Endothelial cell of umbilical vein (primary cell): ENCODE data around the gene ZNF516. TPM values are rescaled to one million over a fixed set of nuclear protein-coding genes. Genes with fewer than 3 reads are reported as not detected.

Experiments used
- BruUV-seq: library from RNA; stranded (reverse); fragments of 400-500 nt; replicated peaks from 2 replicates; lab custom pipeline; 2021; lab: Mats Ljungman, UMichigan
- CTCF ChIA-PET: fragments of 300-600, 350-600 bp; sonication (Branson Sonifier 250); formaldehyde crosslinking; loops from one replicate; lab custom pipeline; 2021; ENCODE audit warnings: antibody characterized with exemption, inconsistent platforms; lab: Charles Lee
- POLR2A ChIA-PET: fragments of 300-600, 350-600 bp; sonication (Branson Sonifier 250); formaldehyde crosslinking; loops from one replicate; lab custom pipeline; 2021; ENCODE audit warnings: antibody characterized with exemption, inconsistent platforms; lab: Charles Lee
- DNase-seq: peaks from one replicate; pipeline ENCODE4 v3.0.0-alpha.2; 2011; ENCODE audit warnings: low read depth, low spot score
- FAIRE-seq: peaks from 2 replicates; lab custom pipeline; 2011; peaks lifted over from hg19 to GRCh38; lab: Jason Lieb, UNC
- H2AFZ ChIP-seq: 2 replicates; pipeline ENCODE4 v1.6.0; 2012; ENCODE audit warnings: low read depth, low read length, control low read depth, inconsistent platforms
- H3K27ac ChIP-seq: 2 replicates; pipeline ENCODE4 v1.5.1; 2011; ENCODE audit warnings: low read depth, mild to moderate bottlenecking, control low read depth, low read length, moderate library complexity; ENCODE audit not compliant: insufficient read depth
- H3K27me3 ChIP-seq, 2 experiments: 2 replicates each; pipeline versions ENCODE4 v1.6.0 to v1.6.1; 2011; ENCODE audit warnings: low read length in 2 of 2, mixed read lengths in 1 of 2; ENCODE audit not compliant: control insufficient read depth in 2 of 2, insufficient read depth in 2 of 2
- H3K36me3 ChIP-seq, 2 experiments: 2 replicates in 1 of 2; 3 replicates in 1 of 2; pipeline ENCODE4 v1.5.1; 2011; ENCODE audit warnings: low read length in 2 of 2, mild to moderate bottlenecking in 1 of 2, moderate library complexity in 1 of 2; ENCODE audit not compliant: control insufficient read depth in 2 of 2, insufficient read depth in 2 of 2; ENCODE audit errors: extremely low read depth in 1 of 2
- H3K4me1 ChIP-seq: 3 replicates; pipeline ENCODE4 v1.5.1; 2011; ENCODE audit warnings: mild to moderate bottlenecking, low read length; ENCODE audit not compliant: control insufficient read depth, insufficient read depth; ENCODE audit errors: extremely low read depth
- H3K4me2 ChIP-seq: 2 replicates; pipeline ENCODE4 v1.6.1; 2011; ENCODE audit warnings: low read length, control low read depth, mixed read lengths; ENCODE audit not compliant: insufficient read depth
- H3K4me3 ChIP-seq, 3 experiments: fragments of 200-600 bp in 1 of 3; sonication (generic), shearing (Covaris generic) in 1 of 3; replicated peaks in 1 of 3; 2 replicates each; pipeline ENCODE4 v1.5.1; 2011 to 2016; ENCODE audit warnings: control low read depth in 3 of 3, low read length in 3 of 3, mild to moderate bottlenecking in 2 of 3, inconsistent platforms in 1 of 3, low read depth in 1 of 3, moderate library complexity in 1 of 3; ENCODE audit not compliant: insufficient read depth in 1 of 3
- H3K79me2 ChIP-seq: 2 replicates; pipeline ENCODE4 v1.6.0; 2012; ENCODE audit warnings: low read length, inconsistent platforms; ENCODE audit not compliant: control insufficient read depth, insufficient read depth
- H3K9ac ChIP-seq: replicated peaks from 2 replicates; pipeline ENCODE3; 2011; ENCODE audit warnings: low read length, control low read depth; ENCODE audit not compliant: insufficient read depth; ENCODE audit errors: extremely low read depth
- H3K9me1 ChIP-seq: replicated peaks from 3 replicates; pipeline ENCODE4 v1.6.0; 2011; ENCODE audit warnings: mild to moderate bottlenecking, low read length; ENCODE audit not compliant: control insufficient read depth, insufficient read depth; ENCODE audit errors: extremely low read depth
- H3K9me3 ChIP-seq: replicated peaks from 2 replicates; pipeline ENCODE4 v1.5.1; 2012; ENCODE audit warnings: low read length, inconsistent platforms; ENCODE audit not compliant: control insufficient read depth, insufficient read depth
- H4K20me1 ChIP-seq: replicated peaks from 2 replicates; pipeline ENCODE3; 2011; ENCODE audit warnings: mild to moderate bottlenecking, low read length; ENCODE audit not compliant: control insufficient read depth, insufficient read depth; ENCODE audit errors: extremely low read depth
- EZH2 ChIP-seq: IDR thresholded peaks from 2 replicates; pipeline ENCODE4 v1.6.1; 2012; ENCODE audit warnings: borderline replicate concordance, low read depth, mild to moderate bottlenecking, moderate library complexity, low read length, inconsistent platforms; ENCODE audit not compliant: severe bottlenecking
- FOS ChIP-seq: IDR thresholded peaks from 2 replicates; pipeline ENCODE4 v1.6.1; 2011; ENCODE audit warnings: mild to moderate bottlenecking, low read length, moderate library complexity, borderline replicate concordance; ENCODE audit not compliant: insufficient read depth
- GATA2 ChIP-seq: IDR thresholded peaks from 2 replicates; pipeline ENCODE4 v1.7.0; 2011; ENCODE audit warnings: low read depth, mild to moderate bottlenecking, moderate library complexity, mixed read lengths, low read length; ENCODE audit not compliant: insufficient read length, insufficient read depth
- JUN ChIP-seq: IDR thresholded peaks from 2 replicates; pipeline ENCODE4 v1.6.1; 2011; ENCODE audit warnings: borderline replicate concordance, low read depth; ENCODE audit not compliant: insufficient read length, insufficient read depth
- MAX ChIP-seq: IDR thresholded peaks from 2 replicates; pipeline ENCODE4 v1.6.1; 2011; ENCODE audit not compliant: insufficient read depth, insufficient read length
- MYC ChIP-seq: IDR thresholded peaks from one replicate; pipeline ENCODE4 v1.6.1; 2011; ENCODE audit warnings: mild to moderate bottlenecking, low read depth, low read length
- POLR2A ChIP-seq: IDR thresholded peaks from 2 replicates; pipeline ENCODE4 v1.6.1; 2012; ENCODE audit warnings: low read depth, mild to moderate bottlenecking, control low read depth, low read length
- POLR2AphosphoS5 ChIP-seq: IDR thresholded peaks from 2 replicates; pipeline ENCODE4 v1.6.1; 2012; ENCODE audit warnings: low read depth, mild to moderate bottlenecking, control low read depth, low read length, moderate library complexity; ENCODE audit not compliant: insufficient read depth
- dilution Hi-C: fragments of 300-500 bp; cut with MboI; formaldehyde crosslinking; loops from one replicate; pipeline ENCODE4 v1.15.0; 2019; ENCODE audit warnings: low sequenced_read_pairs; ENCODE audit not compliant: extremely low pct_ligation_motif_present
- intact Hi-C: fragments of 100-400 bp; cut with micrococcal nuclease; formaldehyde crosslinking; loops from one replicate; pipeline ENCODE4 v1.10.0; 2022
- polyA plus RNA-seq, 4 experiments: library from polyadenylated mRNA; depleted of rRNA in 3 of 4; stranded (reverse) in 3 of 4; unstranded in 1 of 4; fragments of >200 nt; gene quantifications; 2 replicates each; pipeline versions ENCODE4 v1.2.1 to v1.2.3, GENCODE V29; 2011 to 2012; ENCODE audit warnings: missing spikeins in 1 of 4
- total RNA-seq: library from RNA; stranded (reverse); gene quantifications from 2 replicates; pipeline ENCODE4 v1.2.3, GENCODE V29; 2021
- TF ChIP-seq, protein P1 (sequence below), 2 donors: IDR thresholded peaks; 1 replicate in 1 of 2; 2 replicates in 1 of 2; pipeline ENCODE4 v1.5.1; 2011; ENCODE audit warnings: low read length in 2 of 2, mild to moderate bottlenecking in 2 of 2, moderate library complexity in 2 of 2, control low read depth in 1 of 2, inconsistent platforms in 1 of 2, low read depth in 1 of 2; ENCODE audit not compliant: insufficient read depth in 1 of 2; ENCODE audit errors: extremely low read depth in 1 of 2

Gene ZNF516
- total and polyA plus RNA-seq, 2 donors (not counting 3 experiments of a cell fraction or from before 2014, with no cell fraction given) = 3.6 to 19.1 TPM

DNA sequence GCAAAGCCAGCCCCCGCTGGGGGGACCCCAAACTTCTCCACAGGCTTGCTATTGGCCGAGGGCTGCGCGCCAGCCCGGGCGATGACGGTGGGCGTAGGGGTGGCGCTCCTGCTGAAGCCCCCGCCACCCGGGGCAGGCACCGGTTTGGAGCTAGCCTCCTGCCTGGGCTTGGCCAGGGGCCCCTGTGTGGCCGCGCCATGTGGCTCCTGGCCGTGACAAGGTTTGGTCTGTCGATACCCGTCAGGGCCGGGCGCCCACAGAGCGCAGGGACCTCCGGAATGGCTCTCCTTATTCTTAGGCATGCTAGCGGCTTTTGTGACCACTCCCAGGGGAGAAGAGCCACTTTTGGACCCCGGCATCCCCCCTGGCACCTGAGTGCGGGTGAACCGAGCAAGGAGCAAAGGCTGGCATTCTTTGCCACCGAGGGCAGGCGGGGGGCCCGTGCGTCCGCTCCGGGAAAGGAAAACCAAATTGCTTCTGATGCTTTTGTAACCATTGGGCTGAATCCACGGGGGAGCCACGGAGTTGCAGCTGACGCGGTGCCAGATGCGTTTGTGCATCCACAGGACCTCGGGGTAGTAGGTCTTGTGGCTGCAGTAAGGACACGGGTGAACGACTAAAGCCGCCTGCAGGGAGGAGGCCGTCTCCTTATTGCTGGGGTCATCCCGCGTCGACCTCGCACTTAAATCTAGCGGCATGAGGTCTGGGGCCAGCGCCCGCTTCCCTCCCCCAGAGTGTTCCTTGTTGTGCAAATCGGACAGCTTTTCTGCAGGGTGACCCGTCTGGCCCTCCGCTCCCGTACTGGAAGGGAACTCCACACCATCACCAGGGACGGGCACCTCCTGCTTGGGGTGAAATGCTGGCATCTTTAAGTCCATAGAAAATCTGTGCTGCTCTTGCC is 115.6 kb downstream of the ZNF516 start:
- FAIRE-seq = no peak
- ChIA-PET POLR2A (no interaction called here), CTCF (no interaction called here)
- Histone ChIP-seq H3K27me3 (no peaks in the 10 kb centered on the region), H3K4me3 (no peak overlapping the region), H3K4me2 (no peak overlapping the region), H3K9ac (no peak overlapping the region), H2AFZ (no peak overlapping the region), H3K27ac (no peak overlapping the region), H3K36me3 (no peaks in the 10 kb centered on the region), H4K20me1 (no peaks in the 10 kb centered on the region), H3K4me1 (no peaks in the 10 kb centered on the region), H3K9me1 (no peaks in the 10 kb centered on the region), H3K9me3 (no peaks in the 10 kb centered on the region), H3K79me2 (no peaks in the 10 kb centered on the region)
- TF ChIP-seq, protein P1, sequence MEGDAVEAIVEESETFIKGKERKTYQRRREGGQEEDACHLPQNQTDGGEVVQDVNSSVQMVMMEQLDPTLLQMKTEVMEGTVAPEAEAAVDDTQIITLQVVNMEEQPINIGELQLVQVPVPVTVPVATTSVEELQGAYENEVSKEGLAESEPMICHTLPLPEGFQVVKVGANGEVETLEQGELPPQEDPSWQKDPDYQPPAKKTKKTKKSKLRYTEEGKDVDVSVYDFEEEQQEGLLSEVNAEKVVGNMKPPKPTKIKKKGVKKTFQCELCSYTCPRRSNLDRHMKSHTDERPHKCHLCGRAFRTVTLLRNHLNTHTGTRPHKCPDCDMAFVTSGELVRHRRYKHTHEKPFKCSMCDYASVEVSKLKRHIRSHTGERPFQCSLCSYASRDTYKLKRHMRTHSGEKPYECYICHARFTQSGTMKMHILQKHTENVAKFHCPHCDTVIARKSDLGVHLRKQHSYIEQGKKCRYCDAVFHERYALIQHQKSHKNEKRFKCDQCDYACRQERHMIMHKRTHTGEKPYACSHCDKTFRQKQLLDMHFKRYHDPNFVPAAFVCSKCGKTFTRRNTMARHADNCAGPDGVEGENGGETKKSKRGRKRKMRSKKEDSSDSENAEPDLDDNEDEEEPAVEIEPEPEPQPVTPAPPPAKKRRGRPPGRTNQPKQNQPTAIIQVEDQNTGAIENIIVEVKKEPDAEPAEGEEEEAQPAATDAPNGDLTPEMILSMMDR (IDR thresholded peaks at IDR 0.05; ENCODE audit: extremely low read depth in 1 of 2, insufficient read depth in 1 of 2, low read depth in 1 of 2, low read length in 2 of 2) = no peak
- TF ChIP-seq GATA2 = no peak
- no peak for TF ChIP-seq MYC
- no peak for TF ChIP-seq FOS
- TF ChIP-seq EZH2 = no peak
- TF ChIP-seq JUN = no peak
- no peak for TF ChIP-seq POLR2AphosphoS5
- TF ChIP-seq MAX = no peak
- TF ChIP-seq POLR2A = no peak
- DNase-seq = no peak
- BruUV-seq = no TSS peak
- dilution Hi-C loops (no loop called here), intact Hi-C loops (no loop called here)
